Activated naive CD8-positive, alpha-beta T cell treated with anti-CD3 and anti-CD28 coated beads, Interleukin-2, amount 10 ng/mL, durations not matched to agents 7 days and 5 days (primary cell): ENCODE measurements around the gene CHST11. TPM values are rescaled to one million over a fixed set of nuclear protein-coding genes. Genes with fewer than 3 reads are reported as not detected.
A peak's percentile ranks its signal among the peaks of the same experiment; 100 is the strongest.

Experiments used
- ATAC-seq: fragments of 150-1000 bp; cut with Tn5 transposase; one replicate; pipeline ENCODE4 v1.10.0; 2021; ENCODE audit warnings: low read depth, moderate library complexity
- POLR2A ChIA-PET: fragments of 350-600 bp; sonication (Branson Sonifier 250); formaldehyde crosslinking; loops from one replicate; lab custom pipeline; 2021; ENCODE audit warnings: antibody characterized with exemption; lab: Charles Lee
- DNase-seq: peaks from one replicate; pipeline ENCODE4 v3.0.0; 2021
- H3K27ac Mint-ChIP-seq: one replicate; pipeline ENCODE4 v1.8.0; 2022; ENCODE audit warnings: mild to moderate bottlenecking, mixed read lengths
- H3K27me3 Mint-ChIP-seq: one replicate; pipeline ENCODE4 v1.8.0; 2022; ENCODE audit warnings: mild to moderate bottlenecking, moderate library complexity, mixed read lengths
- H3K36me3 Mint-ChIP-seq: one replicate; pipeline ENCODE4 v1.8.0; 2021; ENCODE audit warnings: mild to moderate bottlenecking, mixed read lengths
- H3K4me1 Mint-ChIP-seq: one replicate; pipeline ENCODE4 v1.8.0; 2021; ENCODE audit warnings: mixed read lengths
- H3K4me3 Mint-ChIP-seq: one replicate; pipeline ENCODE4 v1.8.0; 2022; ENCODE audit warnings: mild to moderate bottlenecking, moderate library complexity, mixed read lengths
- H3K9me3 Mint-ChIP-seq: one replicate; pipeline ENCODE4 v1.8.0; 2021; ENCODE audit warnings: mixed read lengths
- total RNA-seq, 2 experiments: library from RNA; stranded (reverse); gene quantifications; one replicate each; pipeline ENCODE4 v1.2.3, GENCODE V29; 2021

Gene CHST11
- total RNA-seq, 2 experiments from 2014 or later, result 64.9 to 72.9 TPM

- peaks cover 17% of the 10 kb centered on the region for H3K36me3 Mint-ChIP-seq
- no peaks in the 10 kb centered on the region for H3K9me3 Mint-ChIP-seq
- ATAC-seq, result no peak
- H3K27me3 Mint-ChIP-seq, result no peaks in the 10 kb centered on the region
- no peak for DNase-seq
- H3K4me1 Mint-ChIP-seq, result peaks cover 20% of the 10 kb centered on the region
- no peak overlapping the region for H3K4me3 Mint-ChIP-seq
- H3K27ac Mint-ChIP-seq, result no peak overlapping the region
- POLR2A ChIA-PET, result no interaction called here
Observed at GRCh38 chr12:104662908-104663307, 206.2 kb downstream of the CHST11 start.

- no peaks in the 10 kb centered on the region for H3K27me3 Mint-ChIP-seq
- peaks cover 24% of the 10 kb centered on the region for H3K4me1 Mint-ChIP-seq
- no peak overlapping the region for H3K4me3 Mint-ChIP-seq
- POLR2A ChIA-PET, result no interaction called here
- no peaks in the 10 kb centered on the region for H3K9me3 Mint-ChIP-seq
- ATAC-seq (no peak), DNase-seq (no peak)
- peaks cover 16% of the 10 kb centered on the region for H3K36me3 Mint-ChIP-seq
- no peak overlapping the region for H3K27ac Mint-ChIP-seq
Observed at GRCh38 chr12:104664351-104664750, 207.6 kb downstream of the CHST11 start.

- no peak overlapping the region for H3K27ac Mint-ChIP-seq
- H3K4me1 Mint-ChIP-seq, result peaks cover 30% of the 10 kb centered on the region
- H3K9me3 Mint-ChIP-seq, result no peaks in the 10 kb centered on the region
- H3K4me3 Mint-ChIP-seq, result no peak overlapping the region
- H3K36me3 Mint-ChIP-seq, result peaks cover 16% of the 10 kb centered on the region
- no peak for ATAC-seq
- DNase-seq, result no peak
- POLR2A ChIA-PET, result no interaction called here
- H3K27me3 Mint-ChIP-seq, result no peaks in the 10 kb centered on the region
Observed at GRCh38 chr12:104665296-104665695, 208.5 kb downstream of the CHST11 start.

GRCh38 chr12:104667139-104667538 is 210.4 kb downstream of the CHST11 start:
- H3K36me3 Mint-ChIP-seq, result peaks cover 18% of the 10 kb centered on the region
- POLR2A ChIA-PET, result interaction anchor here (1.1 kb wide), 1 partner anchor 35 kb away, joined by 3 read pairs; no protein-coding TSS in a partner anchor
- no peak overlapping the region for H3K4me3 Mint-ChIP-seq
- H3K9me3 Mint-ChIP-seq, result no peaks in the 10 kb centered on the region
- H3K4me1 Mint-ChIP-seq, result peaks cover 42% of the 10 kb centered on the region
- H3K27me3 Mint-ChIP-seq, result no peaks in the 10 kb centered on the region
- ATAC-seq, result no peak
- no peak for DNase-seq
- H3K27ac Mint-ChIP-seq, result no peak overlapping the region

- H3K4me1 Mint-ChIP-seq, result peaks cover 46% of the 10 kb centered on the region
- ATAC-seq (no peak), DNase-seq (no peak)
- H3K27me3 Mint-ChIP-seq, result no peaks in the 10 kb centered on the region
- no peak overlapping the region for H3K4me3 Mint-ChIP-seq
- peak overlapping the region; percentile 22 for H3K27ac Mint-ChIP-seq
- peaks cover 21% of the 10 kb centered on the region for H3K36me3 Mint-ChIP-seq
- POLR2A ChIA-PET, result no interaction called here
- H3K9me3 Mint-ChIP-seq, result no peaks in the 10 kb centered on the region
Observed at GRCh38 chr12:104668274-104668718, 211.5 kb downstream of the CHST11 start.

GRCh38 chr12:104669089-104669721 is 212.5 kb downstream of the CHST11 start:
- POLR2A ChIA-PET, result no interaction called here
- H3K4me3 Mint-ChIP-seq, result no peak overlapping the region
- ATAC-seq (no peak), DNase-seq (no peak)
- peaks cover 51% of the 10 kb centered on the region for H3K4me1 Mint-ChIP-seq
- H3K27me3 Mint-ChIP-seq, result no peaks in the 10 kb centered on the region
- peaks cover 19% of the 10 kb centered on the region for H3K36me3 Mint-ChIP-seq
- H3K27ac Mint-ChIP-seq, result peak overlapping the region; percentile 33
- H3K9me3 Mint-ChIP-seq, result no peaks in the 10 kb centered on the region

- Mint-ChIP-seq H3K4me3 (peak overlapping the region; percentile 69), H3K27me3 (no peaks in the 10 kb centered on the region), H3K27ac (peak overlapping the region; percentile 81), H3K9me3 (no peaks in the 10 kb centered on the region), H3K4me1 (peaks cover 51% of the 10 kb centered on the region), H3K36me3 (peaks cover 19% of the 10 kb centered on the region)
- POLR2A ChIA-PET, result no interaction called here
- peak; percentile 79 for ATAC-seq
- DNase-seq, result peak; percentile 62
Observed at GRCh38 chr12:104669851-104670337, 213.1 kb downstream of the CHST11 start.

- ATAC-seq (peak; percentile 13), DNase-seq (no peak)
- Mint-ChIP-seq H3K4me3 (peak overlapping the region; percentile 69), H3K4me1 (peaks cover 47% of the 10 kb centered on the region), H3K36me3 (peaks cover 15% of the 10 kb centered on the region), H3K27me3 (no peaks in the 10 kb centered on the region), H3K27ac (peak overlapping the region; percentile 84), H3K9me3 (no peaks in the 10 kb centered on the region)
- POLR2A ChIA-PET, result no interaction called here
Observed at GRCh38 chr12:104670439-104671408, 214.0 kb downstream of the CHST11 start.

GRCh38 chr12:104671409-104672095 is 214.8 kb downstream of the CHST11 start:
- H3K27ac Mint-ChIP-seq, result peak overlapping the region; percentile 84

GRCh38 chr12:104672096-104672445 is 215.3 kb downstream of the CHST11 start:
- H3K9me3 Mint-ChIP-seq, result no peaks in the 10 kb centered on the region
- peaks cover 11% of the 10 kb centered on the region for H3K36me3 Mint-ChIP-seq
- peaks cover 47% of the 10 kb centered on the region for H3K4me1 Mint-ChIP-seq
- peak overlapping the region; percentile 69 for H3K4me3 Mint-ChIP-seq
- POLR2A ChIA-PET, result interaction anchor here (1.0 kb wide), 1 partner anchor 214 kb away, joined by 3 read pairs; no protein-coding TSS in a partner anchor
- DNase-seq (no peak), ATAC-seq (no peak)
- no peaks in the 10 kb centered on the region for H3K27me3 Mint-ChIP-seq
- H3K27ac Mint-ChIP-seq, result peak overlapping the region; percentile 84

More at GRCh38 chr12:104671409-104672095, 214.8 kb downstream of the CHST11 start:
- ATAC-seq, result peak; percentile 46
- Mint-ChIP-seq H3K4me3 (peak overlapping the region; percentile 69), H3K9me3 (no peaks in the 10 kb centered on the region), H3K27me3 (no peaks in the 10 kb centered on the region), H3K4me1 (peaks cover 47% of the 10 kb centered on the region), H3K36me3 (peaks cover 12% of the 10 kb centered on the region)
- no peak for DNase-seq
- POLR2A ChIA-PET, result interaction anchor here (1.0 kb wide), 1 partner anchor 213 kb away, joined by 3 read pairs; no protein-coding TSS in a partner anchor

- Mint-ChIP-seq H3K27ac (no peak overlapping the region), H3K36me3 (peaks cover 11% of the 10 kb centered on the region), H3K4me1 (peaks cover 48% of the 10 kb centered on the region), H3K4me3 (no peak overlapping the region), H3K27me3 (no peaks in the 10 kb centered on the region), H3K9me3 (no peaks in the 10 kb centered on the region)
- DNase-seq (no peak), ATAC-seq (no peak)
- POLR2A ChIA-PET, result interaction anchor here (1.0 kb wide), 1 partner anchor 214 kb away, joined by 3 read pairs; no protein-coding TSS in a partner anchor
Observed at GRCh38 chr12:104672501-104673265, 215.9 kb downstream of the CHST11 start.

- DNase-seq (no peak), ATAC-seq (no peak)
- Mint-ChIP-seq H3K4me3 (no peak overlapping the region), H3K9me3 (no peaks in the 10 kb centered on the region), H3K27me3 (no peaks in the 10 kb centered on the region), H3K36me3 (peaks cover 11% of the 10 kb centered on the region), H3K27ac (no peak overlapping the region), H3K4me1 (peaks cover 51% of the 10 kb centered on the region)
- POLR2A ChIA-PET, result no interaction called here
Observed at GRCh38 chr12:104673294-104673693, 216.5 kb downstream of the CHST11 start.
